Activated CD8-positive, alpha-beta memory T cell treated with anti-CD3 and anti-CD28 coated beads, Interleukin-2, amount 10 ng/mL, durations not matched to agents 7 days and 5 days (primary cell): ENCODE data around the gene OPRD1. TPM values are rescaled to one million over a fixed set of nuclear protein-coding genes. Genes with fewer than 3 reads are reported as not detected.
"Not testable (repeated sequence)": the region's sequence is repeated elsewhere in the genome, so short reads cannot be mapped to it uniquely, and the experiment has no call there.

Source experiments
- ATAC-seq: fragments of 150-1000 bp; cut with Tn5 transposase; one replicate; pipeline ENCODE4 v1.10.0; 2021; ENCODE audit warnings: moderate library complexity
- CTCF ChIA-PET: fragments of 350-600 bp; sonication (Branson Sonifier 250); formaldehyde crosslinking; loops from one replicate; lab custom pipeline; 2021; ENCODE audit warnings: antibody characterized with exemption; lab: Charles Lee
- DNase-seq: peaks from one replicate; pipeline ENCODE4 v3.0.0-alpha.2; 2020
- H3K27ac Mint-ChIP-seq: one replicate; pipeline ENCODE4 v1.8.0; 2021; ENCODE audit warnings: mild to moderate bottlenecking, mixed read lengths
- H3K27me3 Mint-ChIP-seq: one replicate; pipeline ENCODE4 v1.8.0; 2021; ENCODE audit warnings: mixed read lengths
- H3K36me3 Mint-ChIP-seq: one replicate; pipeline ENCODE4 v1.8.0; 2021; ENCODE audit warnings: mild to moderate bottlenecking, mixed read lengths
- H3K4me1 Mint-ChIP-seq: one replicate; pipeline ENCODE4 v1.8.0; 2021; ENCODE audit warnings: mixed read lengths
- H3K4me3 Mint-ChIP-seq: one replicate; pipeline ENCODE4 v1.8.0; 2021; ENCODE audit warnings: mild to moderate bottlenecking, moderate library complexity, mixed read lengths
- H3K9me3 Mint-ChIP-seq: one replicate; pipeline ENCODE4 v1.8.0; 2022; ENCODE audit warnings: low read depth, mixed read lengths
- total RNA-seq, 2 experiments: library from RNA; stranded (reverse); gene quantifications; one replicate each; pipeline ENCODE4 v1.2.3, GENCODE V29; 2021

Gene OPRD1
- total RNA-seq = not detected

GRCh38 chr1:28811766-28812668, at the start of gene OPRD1:
TSS of gene OPRD1 (plus strand) at chr1:28812170. CDS start at chr1:28812384, 214 bp downstream.
- H3K27ac Mint-ChIP-seq = no peak within 1 kb of the TSS
- CTCF ChIA-PET = no interaction called here
- DNase-seq (no peak), ATAC-seq (peak; percentile 23)
- H3K27me3 Mint-ChIP-seq = peaks cover 68% of the 10 kb centered on the region
- H3K4me1 Mint-ChIP-seq = peaks cover 3% of the 10 kb centered on the region
- no peaks in the 10 kb centered on the region for H3K36me3 Mint-ChIP-seq
- no peaks in the 10 kb centered on the region for H3K9me3 Mint-ChIP-seq
- no peak within 1 kb of the TSS for H3K4me3 Mint-ChIP-seq

- Mint-ChIP-seq H3K27me3 (no peaks in the 10 kb centered on the region), H3K9me3 (no peaks in the 10 kb centered on the region)
- CTCF ChIA-PET = interaction anchor here (0.5 kb wide), 1 partner anchor 84 kb away, joined by 3 read pairs; no protein-coding TSS in a partner anchor
Measured at GRCh38 chr1:28766532-28767183, 45.3 kb upstream of the OPRD1 start.

GRCh38 chr1:28770601-28771165, 41.3 kb upstream of the OPRD1 start:
- H3K9me3 Mint-ChIP-seq = no peaks in the 10 kb centered on the region
- ATAC-seq (no peak), DNase-seq (no peak)
- H3K36me3 Mint-ChIP-seq = peaks cover 22% of the 10 kb centered on the region
- no peaks in the 10 kb centered on the region for H3K27me3 Mint-ChIP-seq
- no peak overlapping the region for H3K27ac Mint-ChIP-seq
- H3K4me3 Mint-ChIP-seq = no peak overlapping the region
- CTCF ChIA-PET = interaction anchor here (1.2 to 1.5 kb wide), 4 partner anchors 14 to 107 kb away, joined by 3 to 4 read pairs (median 4); no protein-coding TSS in a partner anchor
- peaks cover 13% of the 10 kb centered on the region for H3K4me1 Mint-ChIP-seq

More at GRCh38 chr1:28766532-28767183, 45.3 kb upstream of the OPRD1 start:
- Mint-ChIP-seq H3K4me1 (peaks cover 8% of the 10 kb centered on the region), H3K36me3 (peaks cover 27% of the 10 kb centered on the region), H3K27ac (no peak overlapping the region), H3K4me3 (no peak overlapping the region)
- ATAC-seq (no peak), DNase-seq (no peak)

- DNase-seq, H3K4me3 Mint-ChIP-seq, H3K27me3 Mint-ChIP-seq, H3K27ac Mint-ChIP-seq, ATAC-seq, H3K9me3 Mint-ChIP-seq: not testable (repeated sequence)
- Mint-ChIP-seq H3K36me3 (peaks cover 16% of the 10 kb centered on the region), H3K4me1 (peaks cover 12% of the 10 kb centered on the region)
- CTCF ChIA-PET = interaction anchor here (0.7 to 1.5 kb wide), 3 partner anchors 12 to 105 kb away, joined by 4 to 6 read pairs (median 4); no protein-coding TSS in a partner anchor
Measured at GRCh38 chr1:28771921-28772320, 40.0 kb upstream of the OPRD1 start.

- H3K27ac Mint-ChIP-seq = no peak overlapping the region
- no peak overlapping the region for H3K4me3 Mint-ChIP-seq
- CTCF ChIA-PET = interaction anchor here (1.1 to 2.9 kb wide), 2 partner anchors 12 to 37 kb away, joined by 4 to 14 read pairs; partner anchors contain the start of gene YTHDF2
- H3K27me3 Mint-ChIP-seq = no peaks in the 10 kb centered on the region
- H3K9me3 Mint-ChIP-seq = no peaks in the 10 kb centered on the region
- no peak for ATAC-seq
- H3K36me3 Mint-ChIP-seq = peaks cover 13% of the 10 kb centered on the region
- H3K4me1 Mint-ChIP-seq = peaks cover 11% of the 10 kb centered on the region
- DNase-seq = no peak
Measured at GRCh38 chr1:28773105-28773504, 38.9 kb upstream of the OPRD1 start.

GRCh38 chr1:28775121-28775942, 36.6 kb upstream of the OPRD1 start:
- H3K9me3 Mint-ChIP-seq = no peaks in the 10 kb centered on the region
- peak; percentile 77 for DNase-seq
- CTCF ChIA-PET = interaction anchor here (0.8 to 3.8 kb wide), 16 partner anchors 8 to 427 kb away, joined by 3 to 34 read pairs (median 4); partner anchors contain the start of genes SRSF4, TAF12 and YTHDF2
- ATAC-seq = peak; percentile 98
- H3K36me3 Mint-ChIP-seq = no peaks in the 10 kb centered on the region
- no peaks in the 10 kb centered on the region for H3K27me3 Mint-ChIP-seq
- H3K4me3 Mint-ChIP-seq = peak overlapping the region; percentile 71
- peak overlapping the region; percentile 72 for H3K27ac Mint-ChIP-seq
- peaks cover 9% of the 10 kb centered on the region for H3K4me1 Mint-ChIP-seq

- H3K4me3 Mint-ChIP-seq = no peak overlapping the region
- ATAC-seq (no peak), DNase-seq (no peak)
- no peaks in the 10 kb centered on the region for H3K9me3 Mint-ChIP-seq
- CTCF ChIA-PET = interaction anchor here (0.5 to 3.8 kb wide), 9 partner anchors 10 to 426 kb away, joined by 3 to 34 read pairs (median 4); no protein-coding TSS in a partner anchor
- no peaks in the 10 kb centered on the region for H3K36me3 Mint-ChIP-seq
- peaks cover 9% of the 10 kb centered on the region for H3K4me1 Mint-ChIP-seq
- no peak overlapping the region for H3K27ac Mint-ChIP-seq
- H3K27me3 Mint-ChIP-seq = no peaks in the 10 kb centered on the region
Measured at GRCh38 chr1:28776341-28776740, 35.6 kb upstream of the OPRD1 start.

- Mint-ChIP-seq H3K4me3 (no peak overlapping the region), H3K36me3 (no peaks in the 10 kb centered on the region), H3K27me3 (no peaks in the 10 kb centered on the region), H3K9me3 (no peaks in the 10 kb centered on the region), H3K27ac (no peak overlapping the region), H3K4me1 (peaks cover 9% of the 10 kb centered on the region)
- DNase-seq = no peak
- CTCF ChIA-PET = interaction anchor here (1.0 to 1.5 kb wide), 3 partner anchors 99 to 392 kb away, joined by 3 to 7 read pairs (median 3); no protein-coding TSS in a partner anchor
- no peak for ATAC-seq
Measured at GRCh38 chr1:28778021-28778420, 33.9 kb upstream of the OPRD1 start.

GRCh38 chr1:28779751-28780408, 32.1 kb upstream of the OPRD1 start:
- no peak overlapping the region for H3K27ac Mint-ChIP-seq
- peaks cover 7% of the 10 kb centered on the region for H3K4me1 Mint-ChIP-seq
- H3K4me3 Mint-ChIP-seq = no peak overlapping the region
- ATAC-seq = no peak
- DNase-seq = no peak
- no peaks in the 10 kb centered on the region for H3K27me3 Mint-ChIP-seq
- no peaks in the 10 kb centered on the region for H3K36me3 Mint-ChIP-seq
- no peaks in the 10 kb centered on the region for H3K9me3 Mint-ChIP-seq
- CTCF ChIA-PET = interaction anchor here (0.7 kb wide), 1 partner anchor 43 kb away, joined by 4 read pairs; the partner anchor contains the start of gene YTHDF2

GRCh38 chr1:28781305-28781704, 30.7 kb upstream of the OPRD1 start:
- no peak overlapping the region for H3K27ac Mint-ChIP-seq
- H3K36me3 Mint-ChIP-seq = no peaks in the 10 kb centered on the region
- H3K4me3 Mint-ChIP-seq = no peak overlapping the region
- peaks cover 8% of the 10 kb centered on the region for H3K4me1 Mint-ChIP-seq
- DNase-seq = no peak
- no peak for ATAC-seq
- H3K9me3 Mint-ChIP-seq = no peaks in the 10 kb centered on the region
- CTCF ChIA-PET = interaction anchor here (8.0 kb wide), 1 partner anchor 96 kb away, joined by 161 read pairs; no protein-coding TSS in a partner anchor
- peaks cover 5% of the 10 kb centered on the region for H3K27me3 Mint-ChIP-seq

GRCh38 chr1:28782011-28782410, 30.0 kb upstream of the OPRD1 start:
- no peaks in the 10 kb centered on the region for H3K9me3 Mint-ChIP-seq
- CTCF ChIA-PET = interaction anchor here (1.2 to 8.0 kb wide), 2 partner anchors 96 to 102 kb away, joined by 3 to 161 read pairs; no protein-coding TSS in a partner anchor

More at GRCh38 chr1:28782011-28782410, 30.0 kb upstream of the OPRD1 start:
- no peaks in the 10 kb centered on the region for H3K36me3 Mint-ChIP-seq
- no peak overlapping the region for H3K4me3 Mint-ChIP-seq
- H3K4me1 Mint-ChIP-seq = peaks cover 8% of the 10 kb centered on the region
- no peak for DNase-seq
- no peak for ATAC-seq
- H3K27me3 Mint-ChIP-seq = peaks cover 7% of the 10 kb centered on the region
- H3K27ac Mint-ChIP-seq = no peak overlapping the region
